ENCODE results near the gene ISM2. TPM values are rescaled to one million over a fixed set of nuclear protein-coding genes. Genes with fewer than 3 reads are reported as not detected.

The ISM2 gene
- total RNA-seq (2014; rRNA removed; shearing (Covaris generic)), result 0.69 and 2.7 TPM in 2 replicates
- polyA plus RNA-seq (2016; fragmentation: Nextera tagmentation; extraction: Ambion mirVana), result 0.45 and 1.3 TPM in 2 replicates
- long read RNA-seq, result 0 reads

DNA sequence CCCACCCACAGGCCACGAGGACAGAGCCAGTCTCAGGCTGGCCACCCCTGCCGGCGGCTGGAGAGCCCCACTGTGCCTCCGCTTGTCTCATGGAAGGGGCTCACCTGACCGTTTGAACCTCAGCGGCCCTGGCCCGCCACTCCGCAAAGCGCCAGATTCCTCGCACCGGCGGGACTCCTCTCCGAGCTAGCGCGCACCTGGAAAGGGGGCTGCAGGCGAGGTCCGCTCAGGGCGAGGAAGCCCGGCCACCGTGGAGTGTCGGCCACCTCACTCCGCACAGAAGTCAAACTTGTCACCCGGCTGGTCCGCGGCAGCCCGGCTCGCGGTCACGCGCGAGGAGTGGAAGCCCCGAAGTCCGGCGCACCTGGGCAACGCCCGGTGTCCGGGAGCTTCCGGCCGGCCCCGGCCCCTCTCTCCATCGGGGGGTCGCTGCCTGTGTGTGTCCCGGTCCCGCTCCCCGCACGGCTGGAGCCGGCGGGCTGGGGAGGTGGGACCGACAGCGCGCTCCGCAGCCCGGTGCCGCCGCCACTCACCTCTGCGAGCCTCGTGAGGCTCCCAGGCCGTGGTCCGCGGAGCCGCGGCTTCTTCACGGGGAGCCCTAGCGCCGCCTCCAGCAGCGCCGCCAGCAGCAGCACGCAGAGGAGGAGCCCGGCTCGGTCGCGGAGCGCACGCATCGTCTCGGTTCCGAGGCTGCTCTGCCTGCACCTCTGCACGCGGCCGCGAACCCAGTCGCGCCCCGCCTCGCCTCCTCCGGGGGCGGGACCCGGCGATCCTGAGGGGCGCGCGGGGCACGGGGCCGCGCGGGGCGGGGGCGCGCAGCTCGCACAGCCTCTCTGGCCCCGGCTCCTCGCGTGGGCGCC, at the start of gene ISM2:
Gene ISM2, minus strand, starts transcription at position 697 of the 860 bp plus-strand sequence. Its CDS starts 23 bp downstream, at position 674.
- Histone ChIP-seq H2AFZ (peak within 1 kb of the TSS; percentile 97), H3K27ac (ENCODE audit: low read depth) (no peak within 1 kb of the TSS), H3K4me2 (peak within 1 kb of the TSS; percentile 85), H3F3A (replicated peaks; ENCODE audit: low read depth) (no peaks in the 10 kb centered on the region), H3K79me2 (replicated peaks; ENCODE audit: insufficient read depth) (no peaks in the 10 kb centered on the region), H3K4me1 (ENCODE audit: insufficient read depth) (0 out of 2 replicates have a peak, but pooled peaks cover 5% of the 10 kb centered on the region), H3K27me3 (ENCODE audit: insufficient read depth) (peaks cover 53% of the 10 kb centered on the region), H4K20me1 (replicated peaks; ENCODE audit: insufficient read depth) (no peaks in the 10 kb centered on the region), H3K4me3 (peak within 1 kb of the TSS; percentile 69), H3K9me2 (ENCODE audit: insufficient read depth) (no peaks in the 10 kb centered on the region), H3K36me3 (ENCODE audit: insufficient read depth) (no peaks in the 10 kb centered on the region; the same call in 1 of the 2 replicates)
- ATAC-seq (peak; percentile 85), DNase-seq (ENCODE audit: low spot score) (peak; percentile 78)
- H3K36me3 Mint-ChIP-seq (ENCODE audit: low read depth), result peaks cover 3% of the 10 kb centered on the region; the same call in 1 of the 3 replicates
- peak within 1 kb of the TSS; percentile 71 for H3K4me3 Mint-ChIP-seq
- no peak for TF ChIP-seq EZH2phosphoT487 (IDR thresholded peaks at IDR 0.05; ENCODE audit: unreplicated experiment)
- TF ChIP-seq EZH2 (IDR thresholded peaks at IDR 0.05; ENCODE audit: low read depth, unreplicated experiment), result peak; percentile 55
- peaks cover 5% of the 10 kb centered on the region; the same call in 2 of the 3 replicates for H3K4me1 Mint-ChIP-seq
- peaks cover 51% of the 10 kb centered on the region for H3K27me3 Mint-ChIP-seq (ENCODE audit: insufficient read depth, low read depth, poor library complexity)
- peaks cover 5% of the 10 kb centered on the region; the same call in 2 of the 3 replicates for H3K9me3 Mint-ChIP-seq
- H3K27ac Mint-ChIP-seq, result no peak within 1 kb of the TSS

GRCh38 chr14:77547512-77548180, 49.0 kb upstream of the ISM2 start:
- H3K4me2 ChIP-seq, result no peak overlapping the region
- peaks cover 6% of the 10 kb centered on the region; the same call in 1 of the 2 replicates for H4K20me1 ChIP-seq (replicated peaks; ENCODE audit: insufficient read depth)
- Mint-ChIP-seq H3K4me3 (no peak overlapping the region), H3K27ac (no peak overlapping the region), H3K9me3 (no peaks in the 10 kb centered on the region), H3K27me3 (ENCODE audit: insufficient read depth, low read depth, poor library complexity) (peaks cover 3% of the 10 kb centered on the region), H3K36me3 (ENCODE audit: low read depth) (peaks cover 39% of the 10 kb centered on the region; the same call in 2 of the 3 replicates), H3K4me1 (0 out of 3 replicates have a peak, but pooled peaks cover 4% of the 10 kb centered on the region)
- peak; percentile 49 for DNase-seq (ENCODE audit: low spot score)
- H3K9me2 ChIP-seq (ENCODE audit: insufficient read depth), result no peaks in the 10 kb centered on the region
- H3K4me3 ChIP-seq, result no peak overlapping the region
- no peak overlapping the region for H3K27ac ChIP-seq (ENCODE audit: low read depth)
- H3K27me3 ChIP-seq (ENCODE audit: insufficient read depth), result no peaks in the 10 kb centered on the region
- H3K36me3 ChIP-seq (ENCODE audit: insufficient read depth), result no peaks in the 10 kb centered on the region; the same call in none of the 2 replicates
- TF ChIP-seq CTCF (conservative IDR thresholded peaks at IDR 0.05; ENCODE audit: low read depth in 2 of 2), result peak; percentile 16 to 42; a peak in 3 of 4 replicates
- TF ChIP-seq POLR2AphosphoS5 (IDR thresholded peaks at IDR 0.05; ENCODE audit: low read depth), result no peak
- TF ChIP-seq, protein P1, sequence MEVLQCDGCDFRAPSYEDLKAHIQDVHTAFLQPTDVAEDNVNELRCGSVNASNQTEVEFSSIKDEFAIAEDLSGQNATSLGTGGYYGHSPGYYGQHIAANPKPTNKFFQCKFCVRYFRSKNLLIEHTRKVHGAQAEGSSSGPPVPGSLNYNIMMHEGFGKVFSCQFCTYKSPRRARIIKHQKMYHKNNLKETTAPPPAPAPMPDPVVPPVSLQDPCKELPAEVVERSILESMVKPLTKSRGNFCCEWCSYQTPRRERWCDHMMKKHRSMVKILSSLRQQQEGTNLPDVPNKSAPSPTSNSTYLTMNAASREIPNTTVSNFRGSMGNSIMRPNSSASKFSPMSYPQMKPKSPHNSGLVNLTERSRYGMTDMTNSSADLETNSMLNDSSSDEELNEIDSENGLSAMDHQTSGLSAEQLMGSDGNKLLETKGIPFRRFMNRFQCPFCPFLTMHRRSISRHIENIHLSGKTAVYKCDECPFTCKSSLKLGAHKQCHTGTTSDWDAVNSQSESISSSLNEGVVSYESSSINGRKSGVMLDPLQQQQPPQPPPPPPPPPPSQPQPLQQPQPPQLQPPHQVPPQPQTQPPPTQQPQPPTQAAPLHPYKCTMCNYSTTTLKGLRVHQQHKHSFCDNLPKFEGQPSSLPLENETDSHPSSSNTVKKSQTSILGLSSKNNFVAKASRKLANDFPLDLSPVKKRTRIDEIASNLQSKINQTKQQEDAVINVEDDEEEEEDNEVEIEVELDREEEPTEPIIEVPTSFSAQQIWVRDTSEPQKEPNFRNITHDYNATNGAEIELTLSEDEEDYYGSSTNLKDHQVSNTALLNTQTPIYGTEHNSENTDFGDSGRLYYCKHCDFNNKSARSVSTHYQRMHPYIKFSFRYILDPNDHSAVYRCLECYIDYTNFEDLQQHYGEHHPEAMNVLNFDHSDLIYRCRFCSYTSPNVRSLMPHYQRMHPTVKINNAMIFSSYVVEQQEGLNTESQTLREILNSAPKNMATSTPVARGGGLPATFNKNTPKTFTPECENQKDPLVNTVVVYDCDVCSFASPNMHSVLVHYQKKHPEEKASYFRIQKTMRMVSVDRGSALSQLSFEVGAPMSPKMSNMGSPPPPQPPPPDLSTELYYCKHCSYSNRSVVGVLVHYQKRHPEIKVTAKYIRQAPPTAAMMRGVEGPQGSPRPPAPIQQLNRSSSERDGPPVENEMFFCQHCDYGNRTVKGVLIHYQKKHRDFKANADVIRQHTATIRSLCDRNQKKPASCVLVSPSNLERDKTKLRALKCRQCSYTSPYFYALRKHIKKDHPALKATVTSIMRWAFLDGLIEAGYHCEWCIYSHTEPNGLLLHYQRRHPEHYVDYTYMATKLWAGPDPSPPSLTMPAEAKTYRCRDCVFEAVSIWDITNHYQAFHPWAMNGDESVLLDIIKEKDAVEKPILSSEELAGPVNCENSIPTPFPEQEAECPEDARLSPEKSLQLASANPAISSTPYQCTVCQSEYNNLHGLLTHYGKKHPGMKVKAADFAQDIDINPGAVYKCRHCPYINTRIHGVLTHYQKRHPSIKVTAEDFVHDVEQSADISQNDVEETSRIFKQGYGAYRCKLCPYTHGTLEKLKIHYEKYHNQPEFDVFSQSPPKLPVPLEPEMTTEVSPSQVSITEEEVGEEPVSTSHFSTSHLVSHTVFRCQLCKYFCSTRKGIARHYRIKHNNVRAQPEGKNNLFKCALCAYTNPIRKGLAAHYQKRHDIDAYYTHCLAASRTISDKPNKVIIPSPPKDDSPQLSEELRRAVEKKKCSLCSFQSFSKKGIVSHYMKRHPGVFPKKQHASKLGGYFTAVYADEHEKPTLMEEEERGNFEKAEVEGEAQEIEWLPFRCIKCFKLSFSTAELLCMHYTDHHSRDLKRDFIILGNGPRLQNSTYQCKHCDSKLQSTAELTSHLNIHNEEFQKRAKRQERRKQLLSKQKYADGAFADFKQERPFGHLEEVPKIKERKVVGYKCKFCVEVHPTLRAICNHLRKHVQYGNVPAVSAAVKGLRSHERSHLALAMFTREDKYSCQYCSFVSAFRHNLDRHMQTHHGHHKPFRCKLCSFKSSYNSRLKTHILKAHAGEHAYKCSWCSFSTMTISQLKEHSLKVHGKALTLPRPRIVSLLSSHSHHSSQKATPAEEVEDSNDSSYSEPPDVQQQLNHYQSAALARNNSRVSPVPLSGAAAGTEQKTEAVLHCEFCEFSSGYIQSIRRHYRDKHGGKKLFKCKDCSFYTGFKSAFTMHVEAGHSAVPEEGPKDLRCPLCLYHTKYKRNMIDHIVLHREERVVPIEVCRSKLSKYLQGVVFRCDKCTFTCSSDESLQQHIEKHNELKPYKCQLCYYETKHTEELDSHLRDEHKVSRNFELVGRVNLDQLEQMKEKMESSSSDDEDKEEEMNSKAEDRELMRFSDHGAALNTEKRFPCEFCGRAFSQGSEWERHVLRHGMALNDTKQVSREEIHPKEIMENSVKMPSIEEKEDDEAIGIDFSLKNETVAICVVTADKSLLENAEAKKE (CRISPR knock-in tag; IDR thresholded peaks at IDR 0.05), result no peak
- TF ChIP-seq JUNB (IDR thresholded peaks at IDR 0.05; ENCODE audit: unreplicated experiment), result no peak
- TF ChIP-seq ZNF331 (CRISPR knock-in tag; IDR thresholded peaks at IDR 0.05; ENCODE audit: low read depth), result no peak
- no peak for TF ChIP-seq NANOG (IDR thresholded peaks at IDR 0.05; ENCODE audit: borderline replicate concordance)
- TF ChIP-seq, protein P2, sequence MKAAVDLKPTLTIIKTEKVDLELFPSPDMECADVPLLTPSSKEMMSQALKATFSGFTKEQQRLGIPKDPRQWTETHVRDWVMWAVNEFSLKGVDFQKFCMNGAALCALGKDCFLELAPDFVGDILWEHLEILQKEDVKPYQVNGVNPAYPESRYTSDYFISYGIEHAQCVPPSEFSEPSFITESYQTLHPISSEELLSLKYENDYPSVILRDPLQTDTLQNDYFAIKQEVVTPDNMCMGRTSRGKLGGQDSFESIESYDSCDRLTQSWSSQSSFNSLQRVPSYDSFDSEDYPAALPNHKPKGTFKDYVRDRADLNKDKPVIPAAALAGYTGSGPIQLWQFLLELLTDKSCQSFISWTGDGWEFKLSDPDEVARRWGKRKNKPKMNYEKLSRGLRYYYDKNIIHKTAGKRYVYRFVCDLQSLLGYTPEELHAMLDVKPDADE (IDR thresholded peaks at IDR 0.05), result no peak
- TF ChIP-seq EZH2 (IDR thresholded peaks at IDR 0.05; ENCODE audit: low read depth, unreplicated experiment), result no peak
- H3K79me2 ChIP-seq (replicated peaks; ENCODE audit: insufficient read depth), result no peaks in the 10 kb centered on the region
- H3K4me1 ChIP-seq (ENCODE audit: insufficient read depth), result no peaks in the 10 kb centered on the region
- H3F3A ChIP-seq (replicated peaks; ENCODE audit: low read depth), result no peaks in the 10 kb centered on the region
- peak; percentile 57 for ATAC-seq
- no peak overlapping the region for H2AFZ ChIP-seq

All from GM23338 (cell line).